Lower leg skin (tissue), 3 donors: ENCODE data around the gene AQP12A.

Experiments
- POLR2A ChIP-seq, 2 donors: fragments of 450-650 bp; IDR thresholded peaks; one replicate each; pipeline ENCODE4 v1.6.1; 2016 to 2017; ENCODE audit warnings: antibody characterized with exemption in 2 of 2, mild to moderate bottlenecking in 1 of 2, moderate library complexity in 1 of 2
- TF ChIP-seq, protein P1 (sequence below), 3 donors: fragments of 450-650 bp; IDR thresholded peaks; one replicate each; pipeline ENCODE4 v1.5.1; 2016; ENCODE audit warnings: antibody characterized with exemption in 3 of 3, mild to moderate bottlenecking in 3 of 3, moderate library complexity in 2 of 3

DNA sequence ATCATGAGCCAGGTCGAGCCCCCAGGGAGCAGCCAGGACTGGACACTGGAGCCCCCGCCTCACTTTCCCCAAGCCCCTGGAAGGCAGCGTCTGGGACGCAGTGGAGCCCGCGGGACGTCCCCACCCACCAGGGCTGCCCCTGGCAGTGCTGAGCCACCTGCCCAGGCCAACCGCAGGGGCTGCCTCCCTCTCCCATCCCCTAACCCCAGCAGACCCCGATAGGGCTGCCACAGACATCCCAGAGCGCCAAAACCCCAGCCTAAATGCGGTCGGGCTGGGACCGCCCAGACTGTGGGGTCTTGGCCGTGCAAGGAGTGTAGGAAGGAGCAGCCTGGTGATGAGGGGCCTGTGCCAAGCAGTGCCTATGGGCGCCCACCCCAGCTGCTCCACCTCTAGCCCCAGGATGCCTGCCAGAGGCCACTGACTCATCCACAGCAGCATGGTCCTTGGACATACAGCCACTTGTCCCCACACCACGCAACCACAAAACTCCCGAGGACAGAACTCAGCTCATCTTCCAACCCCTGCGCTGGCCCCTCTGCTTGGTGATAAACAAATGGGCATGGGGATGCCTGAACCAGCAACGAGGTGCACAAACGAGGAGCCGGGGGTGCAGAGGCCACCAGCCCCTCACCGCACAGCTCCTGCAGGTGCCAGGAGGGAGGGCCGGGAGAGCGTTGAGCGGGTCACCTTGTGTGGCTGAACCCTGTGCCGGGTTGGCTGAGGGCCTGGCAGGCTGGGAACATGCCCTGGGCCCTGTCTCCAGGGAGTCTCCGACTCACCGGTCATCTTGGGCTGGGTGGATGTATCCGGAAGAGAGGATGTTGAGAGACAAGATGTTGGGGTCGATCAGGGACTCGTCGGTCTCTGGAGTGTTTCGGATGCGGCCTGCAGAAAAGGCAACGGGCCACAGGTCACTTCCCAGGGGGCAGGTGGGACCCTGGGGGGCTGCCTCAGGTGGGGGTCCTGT is 44.9 kb downstream of the AQP12A start:
- TF ChIP-seq, protein P1, sequence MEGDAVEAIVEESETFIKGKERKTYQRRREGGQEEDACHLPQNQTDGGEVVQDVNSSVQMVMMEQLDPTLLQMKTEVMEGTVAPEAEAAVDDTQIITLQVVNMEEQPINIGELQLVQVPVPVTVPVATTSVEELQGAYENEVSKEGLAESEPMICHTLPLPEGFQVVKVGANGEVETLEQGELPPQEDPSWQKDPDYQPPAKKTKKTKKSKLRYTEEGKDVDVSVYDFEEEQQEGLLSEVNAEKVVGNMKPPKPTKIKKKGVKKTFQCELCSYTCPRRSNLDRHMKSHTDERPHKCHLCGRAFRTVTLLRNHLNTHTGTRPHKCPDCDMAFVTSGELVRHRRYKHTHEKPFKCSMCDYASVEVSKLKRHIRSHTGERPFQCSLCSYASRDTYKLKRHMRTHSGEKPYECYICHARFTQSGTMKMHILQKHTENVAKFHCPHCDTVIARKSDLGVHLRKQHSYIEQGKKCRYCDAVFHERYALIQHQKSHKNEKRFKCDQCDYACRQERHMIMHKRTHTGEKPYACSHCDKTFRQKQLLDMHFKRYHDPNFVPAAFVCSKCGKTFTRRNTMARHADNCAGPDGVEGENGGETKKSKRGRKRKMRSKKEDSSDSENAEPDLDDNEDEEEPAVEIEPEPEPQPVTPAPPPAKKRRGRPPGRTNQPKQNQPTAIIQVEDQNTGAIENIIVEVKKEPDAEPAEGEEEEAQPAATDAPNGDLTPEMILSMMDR (IDR thresholded peaks at IDR 0.05) = no peak
- no peak for TF ChIP-seq POLR2A (IDR thresholded peaks at IDR 0.05)
